ENCODE data around the gene CRIM1.
"Not testable (repeated sequence)": the region's sequence is repeated elsewhere in the genome, so short reads cannot be mapped to it uniquely, and the experiment has no call there.

CRIM1 gene

GRCh38 chr2:36351291-36351690, 4.3 kb upstream of the CRIM1 start:
- in situ Hi-C loops (cut with MboI; ENCODE audit: low sequenced_read_pairs), result no loop called here

- in situ Hi-C loops (cut with MboI; ENCODE audit: low sequenced_read_pairs), result no loop called here
Measured at GRCh38 chr2:36351736-36352349, 3.7 kb upstream of the CRIM1 start.

- in situ Hi-C loops (cut with MboI; ENCODE audit: low sequenced_read_pairs), result no loop called here
Measured at GRCh38 chr2:36352701-36353100, 2.9 kb upstream of the CRIM1 start.

GRCh38 chr2:36354811-36355150, 797 bp upstream of the CRIM1 start:
- in situ Hi-C loops (cut with MboI; ENCODE audit: low sequenced_read_pairs), result no loop called here

GRCh38 chr2:36355890-36356297, 316 bp downstream of the CRIM1 start:
- in situ Hi-C loops (cut with MboI; ENCODE audit: low sequenced_read_pairs), result no loop called here

- in situ Hi-C loops (cut with MboI; ENCODE audit: low sequenced_read_pairs), result no loop called here
Measured at GRCh38 chr2:36356298-36356989, 866 bp downstream of the CRIM1 start.

GRCh38 chr2:36356990-36357846, 1.6 kb downstream of the CRIM1 start:
- in situ Hi-C loops (cut with MboI; ENCODE audit: low sequenced_read_pairs), result no loop called here

GRCh38 chr2:36357847-36358659, 2.5 kb downstream of the CRIM1 start:
- in situ Hi-C loops (cut with MboI; ENCODE audit: low sequenced_read_pairs), result no loop called here

GRCh38 chr2:36359067-36359466, 3.5 kb downstream of the CRIM1 start:
- in situ Hi-C loops (cut with MboI; ENCODE audit: low sequenced_read_pairs), result no loop called here

- in situ Hi-C loops (cut with MboI; ENCODE audit: low sequenced_read_pairs), result no loop called here
Measured at GRCh38 chr2:36360063-36360462, 4.5 kb downstream of the CRIM1 start.

- in situ Hi-C loops (cut with MboI; ENCODE audit: low sequenced_read_pairs), result no loop called here
Measured at GRCh38 chr2:36360834-36361233, 5.3 kb downstream of the CRIM1 start.

- in situ Hi-C loops (cut with MboI; ENCODE audit: low sequenced_read_pairs), result no loop called here
Measured at GRCh38 chr2:36361396-36361795, 5.8 kb downstream of the CRIM1 start.

- in situ Hi-C loops (cut with MboI; ENCODE audit: low sequenced_read_pairs), result no loop called here
Measured at GRCh38 chr2:36362291-36362690, 6.7 kb downstream of the CRIM1 start.

- in situ Hi-C loops (cut with MboI; ENCODE audit: low sequenced_read_pairs), result not testable (repeated sequence)
Measured at GRCh38 chr2:36363085-36363484, 7.5 kb downstream of the CRIM1 start.

GRCh38 chr2:36366491-36367120, 11.0 kb downstream of the CRIM1 start:
- in situ Hi-C loops (cut with MboI; ENCODE audit: low sequenced_read_pairs), result no loop called here

GRCh38 chr2:36367486-36367885, 11.9 kb downstream of the CRIM1 start:
- in situ Hi-C loops (cut with MboI; ENCODE audit: low sequenced_read_pairs), result no loop called here

- in situ Hi-C loops (cut with MboI; ENCODE audit: low sequenced_read_pairs), result no loop called here
Measured at GRCh38 chr2:36367895-36368353, 12.3 kb downstream of the CRIM1 start.

GRCh38 chr2:36368438-36368837, 12.9 kb downstream of the CRIM1 start:
- in situ Hi-C loops (cut with MboI; ENCODE audit: low sequenced_read_pairs), result no loop called here

- in situ Hi-C loops (cut with MboI; ENCODE audit: low sequenced_read_pairs), result no loop called here
Measured at GRCh38 chr2:36369163-36369562, 13.6 kb downstream of the CRIM1 start.

- in situ Hi-C loops (cut with MboI; ENCODE audit: low sequenced_read_pairs), result no loop called here
Measured at GRCh38 chr2:36369716-36370115, 14.1 kb downstream of the CRIM1 start.

GRCh38 chr2:36370281-36370680, 14.7 kb downstream of the CRIM1 start:
- in situ Hi-C loops (cut with MboI; ENCODE audit: low sequenced_read_pairs), result no loop called here
